Choroid plexus epithelial cell (primary cell): Measurements from ENCODE around the gene IFIT1.
"Not testable (repeated sequence)": the region's sequence is repeated elsewhere in the genome, so short reads cannot be mapped to it uniquely, and the experiment has no call there.

Experiments
- DNase-seq: peaks from one replicate; pipeline ENCODE4 v3.0.0-alpha.2; 2010; ENCODE audit warnings: low read depth
- H3K4me3 ChIP-seq: 2 replicates; pipeline ENCODE4 v1.5.1; 2011; ENCODE audit warnings: low read depth, mild to moderate bottlenecking, control low read depth, low read length, moderate library complexity
- TF ChIP-seq, protein P1 (sequence below): conservative IDR thresholded peaks from 2 replicates; pipeline ENCODE4 v1.5.1; 2011; ENCODE audit warnings: low read depth, mild to moderate bottlenecking, control low read depth, inconsistent platforms, low read length, moderate library complexity

IFIT1 gene

DNA sequence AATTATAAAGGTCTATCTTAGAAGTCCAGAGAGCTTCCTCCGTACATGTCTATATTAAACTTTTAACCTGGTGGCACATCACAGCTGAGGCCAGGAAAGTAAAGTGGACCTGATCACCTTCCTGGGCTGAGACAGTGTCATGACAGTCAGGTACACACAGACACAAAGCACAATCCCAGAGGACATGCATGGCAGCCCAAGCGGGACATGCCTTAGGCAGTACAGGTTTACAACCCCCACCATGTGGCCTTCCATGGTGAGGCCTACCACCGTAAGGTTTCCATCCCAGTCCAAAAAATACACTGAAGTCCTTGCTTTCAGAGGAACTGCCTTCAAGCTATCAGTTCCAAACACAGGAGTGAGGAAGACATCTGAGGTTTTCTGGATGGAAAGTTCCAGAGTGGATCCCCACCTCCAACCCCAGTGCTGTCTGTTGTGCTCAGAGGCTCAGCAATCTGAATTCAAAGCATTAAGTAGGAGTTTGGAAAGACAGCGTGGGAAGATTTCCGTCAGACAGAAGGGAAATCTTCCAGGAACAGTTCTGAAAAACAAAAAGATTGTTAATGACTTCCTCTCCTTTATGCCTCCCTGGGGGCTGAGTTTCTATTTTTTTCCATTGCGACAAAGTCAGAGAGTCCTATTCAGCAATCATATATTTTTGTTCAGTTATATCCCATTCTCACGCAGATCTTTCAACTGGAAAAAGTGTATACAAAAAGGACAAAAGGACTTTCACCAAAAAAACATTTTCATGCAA is 44.5 kb upstream of the IFIT1 start:
- no peak for DNase-seq
- TF ChIP-seq, protein P1, sequence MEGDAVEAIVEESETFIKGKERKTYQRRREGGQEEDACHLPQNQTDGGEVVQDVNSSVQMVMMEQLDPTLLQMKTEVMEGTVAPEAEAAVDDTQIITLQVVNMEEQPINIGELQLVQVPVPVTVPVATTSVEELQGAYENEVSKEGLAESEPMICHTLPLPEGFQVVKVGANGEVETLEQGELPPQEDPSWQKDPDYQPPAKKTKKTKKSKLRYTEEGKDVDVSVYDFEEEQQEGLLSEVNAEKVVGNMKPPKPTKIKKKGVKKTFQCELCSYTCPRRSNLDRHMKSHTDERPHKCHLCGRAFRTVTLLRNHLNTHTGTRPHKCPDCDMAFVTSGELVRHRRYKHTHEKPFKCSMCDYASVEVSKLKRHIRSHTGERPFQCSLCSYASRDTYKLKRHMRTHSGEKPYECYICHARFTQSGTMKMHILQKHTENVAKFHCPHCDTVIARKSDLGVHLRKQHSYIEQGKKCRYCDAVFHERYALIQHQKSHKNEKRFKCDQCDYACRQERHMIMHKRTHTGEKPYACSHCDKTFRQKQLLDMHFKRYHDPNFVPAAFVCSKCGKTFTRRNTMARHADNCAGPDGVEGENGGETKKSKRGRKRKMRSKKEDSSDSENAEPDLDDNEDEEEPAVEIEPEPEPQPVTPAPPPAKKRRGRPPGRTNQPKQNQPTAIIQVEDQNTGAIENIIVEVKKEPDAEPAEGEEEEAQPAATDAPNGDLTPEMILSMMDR: no peak
- H3K4me3 ChIP-seq: no peak overlapping the region

DNA sequence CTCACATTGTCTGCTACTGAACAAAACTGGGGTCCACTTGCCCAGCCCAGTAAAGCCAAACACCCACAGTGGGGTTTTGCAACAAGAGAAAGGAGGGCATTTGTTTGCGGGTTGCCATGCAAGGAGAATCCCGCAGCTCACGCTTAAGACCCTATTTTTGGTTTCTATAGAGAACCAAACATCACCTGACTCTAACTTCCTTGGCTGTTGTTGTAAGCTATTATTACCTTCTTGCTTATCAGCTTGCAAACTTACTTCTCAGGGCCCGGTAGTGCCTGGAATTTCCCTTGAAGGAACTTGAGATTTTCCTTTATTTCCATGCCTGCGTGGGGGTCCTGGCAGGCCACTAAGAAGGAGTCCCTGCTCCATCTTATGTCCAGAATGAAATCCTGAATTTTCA is 43.9 kb upstream of the IFIT1 start:
- TF ChIP-seq, protein P1: no peak
- DNase-seq: no peak
- H3K4me3 ChIP-seq: no peak overlapping the region

DNA sequence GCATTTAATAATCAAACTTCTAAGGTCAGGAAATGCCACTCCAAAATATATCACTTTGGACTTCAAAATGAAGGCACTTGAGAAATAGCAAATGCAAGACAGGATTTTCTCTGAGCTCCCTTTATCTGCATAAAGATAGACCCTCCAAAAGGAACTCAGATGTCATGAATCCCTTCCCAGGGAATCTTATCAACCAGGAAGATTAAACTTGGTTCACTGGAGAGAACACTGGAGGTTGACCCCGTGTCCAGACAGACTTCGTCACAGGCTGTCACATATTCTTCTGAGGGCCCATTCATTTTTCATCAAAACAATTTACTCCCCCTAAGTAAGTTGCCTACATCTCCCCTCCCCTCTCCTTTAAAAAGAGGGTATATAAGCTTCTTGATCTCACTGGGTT is 43.4 kb upstream of the IFIT1 start:
- DNase-seq: no peak
- TF ChIP-seq, protein P1: no peak
- H3K4me3 ChIP-seq: no peak overlapping the region

DNA sequence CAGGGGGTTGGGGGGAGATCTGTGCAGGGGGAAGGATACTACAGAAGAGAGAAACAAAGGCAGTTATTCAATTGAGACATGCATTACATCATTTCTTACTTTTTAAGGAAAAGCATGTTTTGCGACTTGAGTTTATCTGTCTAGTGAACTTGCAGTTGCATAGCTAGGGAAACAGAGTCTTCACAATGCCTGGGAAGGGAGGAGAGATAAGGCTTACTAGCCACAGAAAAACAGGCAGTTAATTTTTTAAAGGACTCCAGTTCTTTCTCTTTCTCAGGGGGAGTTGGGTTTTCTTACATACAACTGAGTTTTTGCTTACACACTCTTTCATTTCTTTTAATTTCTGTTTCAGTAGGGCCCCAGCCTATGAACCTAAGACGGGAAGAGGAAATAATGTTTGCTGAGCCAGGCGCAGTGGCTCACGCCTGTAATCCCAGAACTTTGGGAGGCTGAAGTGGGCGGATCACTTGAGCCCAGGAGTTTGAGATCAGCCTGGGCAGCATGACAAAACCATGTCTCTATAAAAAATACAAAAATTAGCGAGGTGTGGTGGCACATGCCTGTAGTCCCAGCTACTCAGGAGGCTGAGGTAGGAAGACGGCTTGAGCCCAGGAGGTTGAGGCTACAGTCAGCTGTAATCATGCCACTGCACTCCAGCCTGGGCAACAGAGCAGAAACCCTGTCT is 41.6 kb upstream of the IFIT1 start:
- DNase-seq: peak; percentile 17
- H3K4me3 ChIP-seq: not testable (repeated sequence)

DNA sequence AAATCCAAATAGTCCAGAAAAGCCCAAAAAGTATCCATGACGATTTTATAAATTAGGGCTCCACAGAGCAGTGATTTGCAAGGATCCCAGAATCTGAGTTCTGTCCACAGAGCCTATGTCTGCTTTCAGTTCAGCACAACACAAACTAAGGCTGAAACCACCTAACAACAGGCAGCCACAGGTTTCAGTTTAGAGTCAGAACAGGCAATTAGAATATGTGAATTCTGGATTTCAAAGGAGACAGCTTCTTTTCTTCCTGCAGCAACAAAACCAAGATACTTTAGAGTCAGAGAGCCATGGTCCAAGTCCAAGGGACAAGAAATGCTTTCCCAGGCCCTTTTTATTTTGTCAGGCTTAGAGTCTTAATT is 41.0 kb upstream of the IFIT1 start:
- no peak overlapping the region for H3K4me3 ChIP-seq
- DNase-seq: peak; percentile 70
- TF ChIP-seq, protein P1: no peak

DNA sequence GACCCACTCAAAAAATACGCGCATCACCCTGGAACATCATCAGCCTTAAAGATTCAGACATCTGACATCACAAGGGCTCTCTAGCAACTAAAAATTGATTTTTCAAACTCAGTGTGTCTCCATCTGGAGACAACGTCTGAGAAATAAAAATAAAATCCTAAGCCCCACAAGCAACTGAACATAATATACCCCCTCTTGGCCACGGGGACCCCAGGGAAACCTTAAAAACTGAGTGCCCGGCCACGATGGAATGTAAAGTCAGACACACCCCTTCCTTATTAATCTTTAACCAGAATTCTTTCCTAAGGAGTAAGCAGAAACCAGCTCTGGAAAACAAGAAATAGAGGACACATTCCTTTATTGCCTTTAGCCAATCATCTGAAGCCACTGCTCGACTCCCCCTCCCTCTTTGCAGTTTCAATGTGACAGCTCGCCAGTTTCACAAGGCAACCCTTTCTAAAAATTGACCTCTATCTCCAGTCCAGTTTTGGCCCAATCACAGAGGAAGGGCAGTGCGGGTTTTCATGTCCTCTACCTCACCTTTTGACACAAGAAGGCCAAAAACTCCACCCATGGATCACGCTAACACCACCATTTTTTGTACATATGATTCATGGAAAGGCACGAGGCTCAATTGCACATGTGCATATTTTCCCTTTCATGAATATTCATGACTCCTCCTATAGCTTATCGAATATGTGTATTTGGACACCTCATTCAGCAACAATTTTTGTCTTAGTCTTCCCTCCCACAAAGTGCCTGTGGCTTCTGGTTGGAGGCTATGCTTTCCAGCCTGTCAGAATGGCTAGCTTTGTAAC is 40.4 kb upstream of the IFIT1 start:
- TF ChIP-seq, protein P1: no peak
- peak; percentile 97 for DNase-seq
- peak overlapping the region; percentile 26 for H3K4me3 ChIP-seq

DNA sequence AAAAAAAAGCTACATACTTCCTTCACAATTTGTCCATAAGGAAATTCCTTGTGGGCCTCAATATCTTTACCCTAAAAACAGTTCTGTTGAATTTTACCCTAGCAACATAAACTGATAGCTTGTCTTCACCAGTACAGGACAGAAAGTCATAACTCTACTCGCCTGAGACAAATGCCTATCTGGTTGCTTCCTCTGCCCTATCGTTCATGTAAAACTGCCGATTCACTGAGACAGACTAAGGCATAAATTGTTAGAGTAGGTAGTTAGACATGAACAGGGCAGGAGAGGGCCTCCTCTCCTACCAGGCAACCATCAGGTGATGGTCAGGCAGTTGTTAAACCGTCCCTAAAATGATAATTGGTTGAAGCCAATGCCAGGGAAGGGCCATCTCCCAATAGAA is 39.6 kb upstream of the IFIT1 start:
- TF ChIP-seq, protein P1: no peak
- no peak overlapping the region for H3K4me3 ChIP-seq
- DNase-seq: peak; percentile 15
